ENCODE data around the gene ZNF521.

Gene ZNF521

GRCh38 chr18:25167612-25168410, 184.2 kb downstream of the ZNF521 start:
- DNase-seq (ENCODE audit: low read depth in 2 of 2) = no peak

- no peak for DNase-seq (ENCODE audit: low read depth in 2 of 2)
These were observed 185.9 kb downstream of the ZNF521 start for GRCh38 chr18:25166113-25166512.

- no peak for DNase-seq (ENCODE audit: low read depth in 2 of 2)
These were observed 186.8 kb downstream of the ZNF521 start for GRCh38 chr18:25164848-25165811.

DNA sequence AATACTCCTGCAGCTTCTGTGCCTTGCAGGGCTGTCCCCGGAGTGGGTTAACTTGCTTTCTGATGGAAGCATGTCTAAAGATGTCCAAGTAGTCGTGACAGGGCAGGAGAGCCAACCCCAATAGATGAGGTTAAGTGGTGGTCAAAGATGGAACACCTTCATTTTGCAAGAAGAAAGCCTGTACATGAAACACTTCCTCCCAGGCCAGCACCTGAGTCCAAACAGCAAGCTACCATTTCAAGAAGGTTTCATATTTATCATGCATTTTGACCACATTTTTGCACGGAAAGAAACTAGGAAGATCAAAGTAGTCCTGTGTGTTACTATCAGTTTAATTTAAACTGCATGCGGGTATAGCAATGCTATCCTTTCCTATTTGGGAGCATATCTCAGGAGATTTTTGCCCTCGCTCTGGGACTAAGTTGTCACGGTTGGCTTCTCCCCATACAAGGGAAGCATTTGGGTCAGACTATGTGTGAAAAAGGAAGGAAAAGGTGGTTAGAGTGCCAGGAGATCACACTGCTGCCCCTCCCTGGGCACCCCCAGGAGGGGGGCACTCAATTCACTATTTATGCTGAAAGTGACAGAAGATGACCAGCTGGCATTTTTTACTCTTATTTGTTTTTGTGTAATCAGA, 187.6 kb downstream of the ZNF521 start:
- no peak for DNase-seq (ENCODE audit: low read depth in 2 of 2)

- no peak for DNase-seq (ENCODE audit: low read depth in 2 of 2)
These were observed 198.5 kb downstream of the ZNF521 start for GRCh38 chr18:25153426-25153825.

- DNase-seq (ENCODE audit: low read depth in 2 of 2) = no peak
These were observed 204.0 kb downstream of the ZNF521 start for GRCh38 chr18:25147877-25148488.

DNA sequence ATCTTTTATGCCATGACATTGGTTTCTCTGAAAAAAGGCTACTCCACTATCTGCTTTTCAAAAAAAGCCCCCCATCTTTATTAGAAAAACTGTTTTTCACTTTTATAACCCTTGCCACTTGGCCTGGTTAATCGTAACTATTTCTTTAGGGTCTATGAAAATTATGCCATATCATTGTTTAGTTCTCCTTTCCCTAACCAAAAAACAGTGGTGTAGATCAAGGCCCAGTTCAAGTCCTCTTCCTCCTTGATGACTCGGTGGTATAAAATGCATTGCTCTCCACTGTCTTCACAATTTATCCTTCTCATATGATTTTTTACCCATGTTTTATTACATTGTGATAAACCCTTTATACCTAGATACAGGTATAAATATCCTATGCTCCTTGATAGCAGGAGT, 205.5 kb downstream of the ZNF521 start:
- no peak for DNase-seq (ENCODE audit: low read depth in 2 of 2)

GRCh38 chr18:25145731-25146511, 206.0 kb downstream of the ZNF521 start:
- DNase-seq (ENCODE audit: low read depth in 2 of 2) = no peak

GRCh38 chr18:25144820-25145219, 207.1 kb downstream of the ZNF521 start:
- DNase-seq (ENCODE audit: low read depth in 2 of 2) = no peak

GRCh38 chr18:25141886-25142285, 210.1 kb downstream of the ZNF521 start:
- no peak for DNase-seq (ENCODE audit: low read depth in 2 of 2)

DNA sequence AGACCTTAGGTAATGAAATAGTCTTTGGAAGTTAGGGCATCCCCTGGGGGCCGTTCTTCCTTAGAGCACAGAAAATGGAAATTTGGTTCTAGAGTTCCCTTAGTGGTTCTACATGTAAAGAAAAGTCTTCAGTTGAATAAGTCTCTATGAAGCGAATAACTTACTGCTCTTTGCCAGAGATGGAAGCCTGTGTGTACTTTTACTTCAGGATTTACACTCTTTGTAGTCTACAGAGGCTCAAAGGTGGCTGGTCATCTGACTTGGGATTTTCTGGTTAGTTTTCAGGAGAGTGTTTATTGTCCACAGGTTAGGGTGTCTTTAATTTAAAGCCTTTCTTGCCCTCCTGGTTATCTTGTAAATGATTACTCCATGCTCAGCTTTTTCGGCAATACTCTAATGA, 210.6 kb downstream of the ZNF521 start:
- no peak for DNase-seq (ENCODE audit: low read depth in 2 of 2)

DNA sequence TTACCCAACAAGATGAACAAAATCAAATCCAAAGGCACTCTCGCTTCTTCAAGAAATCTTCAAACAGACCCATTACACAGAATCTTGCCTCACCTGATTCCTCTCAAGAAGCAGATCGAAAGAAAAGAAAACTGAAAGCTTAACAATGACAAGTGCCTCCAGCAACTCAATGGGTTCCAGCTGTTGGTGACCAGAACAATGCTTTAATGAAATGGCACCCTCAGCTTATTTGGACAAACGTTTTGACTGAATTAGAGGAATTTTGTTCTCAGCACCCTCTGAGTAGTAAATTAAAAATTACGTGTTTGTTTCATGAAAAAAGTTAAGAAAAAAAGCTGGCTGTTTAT, 211.0 kb downstream of the ZNF521 start:
- no peak for DNase-seq (ENCODE audit: low read depth in 2 of 2)

GRCh38 chr18:25140124-25140961, 211.6 kb downstream of the ZNF521 start:
- no peak for DNase-seq (ENCODE audit: low read depth in 2 of 2)

DNA sequence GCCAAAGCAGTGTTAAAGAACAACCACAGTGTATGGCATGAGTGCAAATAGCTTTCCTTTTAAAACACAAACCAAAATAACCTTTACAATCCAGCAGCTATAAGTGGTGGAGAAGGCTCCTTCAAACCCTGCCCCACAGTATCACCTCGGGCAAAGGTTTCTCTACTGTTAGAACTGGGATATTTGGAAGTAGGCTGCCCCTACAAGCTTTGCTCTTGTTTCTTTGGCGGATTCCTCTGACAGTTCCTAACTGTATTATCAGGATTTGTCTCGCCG, 214.8 kb downstream of the ZNF521 start:
- DNase-seq (ENCODE audit: low read depth in 2 of 2) = no peak

GRCh38 chr18:25136416-25137196, 215.4 kb downstream of the ZNF521 start:
- no peak for DNase-seq (ENCODE audit: low read depth in 2 of 2)

GRCh38 chr18:25134861-25135260, 217.1 kb downstream of the ZNF521 start:
- DNase-seq (ENCODE audit: low read depth in 2 of 2) = no peak

- no peak for DNase-seq (ENCODE audit: low read depth in 2 of 2)
These were observed 218.1 kb downstream of the ZNF521 start for GRCh38 chr18:25133879-25134278.

DNA sequence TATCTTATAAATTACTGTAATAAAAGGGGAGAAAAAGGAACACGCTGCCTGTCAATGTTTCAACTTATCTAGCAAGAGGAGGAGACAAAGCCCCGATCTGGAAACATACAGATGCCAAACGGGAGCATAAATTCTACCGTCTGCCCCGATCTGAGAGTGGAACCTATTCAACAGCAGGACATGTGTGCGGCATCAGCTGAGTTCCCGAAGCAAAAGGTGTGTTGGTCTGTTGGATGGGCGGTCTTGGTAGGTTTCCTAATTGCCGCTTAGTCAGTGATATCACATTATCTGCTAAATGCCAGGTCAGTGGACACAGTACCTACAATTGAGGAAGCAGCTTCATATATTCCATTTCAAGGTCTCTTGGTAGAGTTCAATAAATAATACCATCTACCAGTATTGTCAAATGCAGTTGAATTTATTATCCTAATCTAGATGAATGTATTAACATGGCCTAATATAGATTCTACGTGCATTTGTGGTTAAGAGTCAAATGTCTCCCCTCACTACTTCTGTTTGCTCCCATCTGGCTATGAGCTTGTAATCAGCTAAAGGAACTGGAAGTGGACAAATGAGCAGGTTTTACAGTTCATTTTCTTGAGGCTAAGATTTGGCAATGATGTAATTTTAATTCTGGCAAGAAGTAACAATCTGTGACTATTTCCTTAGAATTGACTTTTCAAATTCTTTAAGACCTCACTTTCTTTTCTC, 219.0 kb downstream of the ZNF521 start:
- no peak for DNase-seq (ENCODE audit: low read depth in 2 of 2)

DNA sequence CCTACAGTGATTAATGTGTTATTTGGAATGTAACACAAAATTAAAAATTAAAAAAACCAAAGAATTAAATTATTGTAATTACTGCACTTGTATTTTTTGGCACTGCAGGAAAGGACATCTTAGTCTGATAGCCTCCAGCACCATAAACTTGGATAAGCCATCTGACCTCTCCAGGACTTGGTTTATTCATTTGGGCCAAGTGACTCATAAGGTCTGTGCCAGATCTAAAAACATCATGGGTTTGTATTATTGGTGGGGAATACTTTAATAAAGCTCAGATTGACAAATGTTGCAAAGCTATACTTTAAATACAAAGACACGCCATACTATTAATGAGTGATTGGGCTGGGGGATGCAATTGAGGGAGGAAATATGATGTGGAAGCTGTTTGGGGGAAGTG, 225.2 kb downstream of the ZNF521 start:
- DNase-seq (ENCODE audit: low read depth in 2 of 2) = no peak

All from stimulated activated CD8-positive, alpha-beta memory T cell treated with anti-CD3 and anti-CD28 coated beads, Interleukin-2, amount 100 ng/mL, for 1 hour (primary cell).